ENCODE measurements around the gene FLAD1.

The FLAD1 gene

GRCh38 chr1:154953611-154954038 lies 29.5 kb upstream of the FLAD1 start:
- DNase-seq: no peak

GRCh38 chr1:154954541-154954940 lies 28.6 kb upstream of the FLAD1 start:
- DNase-seq: no peak

- peak; percentile 59 for DNase-seq
These were observed 28.0 kb upstream of the FLAD1 start for GRCh38 chr1:154955039-154955717.

- DNase-seq: peak; percentile 90
These were observed 27.2 kb upstream of the FLAD1 start, which contains the start of gene PBXIP1 for GRCh38 chr1:154955718-154956543. Gene PBXIP1 (minus strand): TSS chr1:154956099. CDS start chr1:154953721, 2,378 bp downstream.

- no peak for DNase-seq
These were observed 26.6 kb upstream of the FLAD1 start for GRCh38 chr1:154956544-154956941.

- no peak for DNase-seq
These were observed 26.0 kb upstream of the FLAD1 start for GRCh38 chr1:154957091-154957657.

GRCh38 chr1:154958036-154958435 lies 25.1 kb upstream of the FLAD1 start:
- DNase-seq: no peak

- no peak for DNase-seq
These were observed 24.3 kb upstream of the FLAD1 start for GRCh38 chr1:154958681-154959425.

GRCh38 chr1:154959426-154959780 lies 23.7 kb upstream of the FLAD1 start:
- DNase-seq: no peak

GRCh38 chr1:154960446-154961136 lies 22.6 kb upstream of the FLAD1 start:
- DNase-seq: no peak

GRCh38 chr1:154961207-154962155 lies 21.7 kb upstream of the FLAD1 start, which contains the start of gene PYGO2:
Gene PYGO2 (minus strand): TSS chr1:154961782. CDS start chr1:154961576, 206 bp downstream.
- peak; percentile 81 for DNase-seq

GRCh38 chr1:154962156-154962749 lies 20.9 kb upstream of the FLAD1 start:
- no peak for DNase-seq

- DNase-seq: no peak
These were observed 20.3 kb upstream of the FLAD1 start for GRCh38 chr1:154962795-154963330.

- DNase-seq: no peak
These were observed 19.5 kb upstream of the FLAD1 start for GRCh38 chr1:154963643-154964042.

GRCh38 chr1:154964359-154964758 lies 18.8 kb upstream of the FLAD1 start:
- DNase-seq: no peak

- no peak for DNase-seq
These were observed 17.0 kb upstream of the FLAD1 start for GRCh38 chr1:154966111-154966510.

- no peak for DNase-seq
These were observed 15.7 kb upstream of the FLAD1 start for GRCh38 chr1:154967331-154967950.

GRCh38 chr1:154968731-154969130 lies 14.4 kb upstream of the FLAD1 start:
- no peak for DNase-seq

GRCh38 chr1:154969246-154969645 lies 13.9 kb upstream of the FLAD1 start:
- DNase-seq: no peak

- DNase-seq: no peak
These were observed 13.2 kb upstream of the FLAD1 start for GRCh38 chr1:154969860-154970452.
